PFSK-1 (cell line): ENCODE results near the gene DIP2B.

Experiments
- FOXP2 ChIP-seq: optimal IDR thresholded peaks from 2 replicates; pipeline ENCODE3; 2011; ENCODE audit warnings: borderline replicate concordance, control low read depth, inconsistent platforms; ENCODE audit not compliant: insufficient read depth; ENCODE audit errors: extremely low read length, extremely low read depth
- POLR2AphosphoS5 ChIP-seq: IDR thresholded peaks from 2 replicates; pipeline ENCODE4 v1.6.1; 2012; ENCODE audit warnings: low read depth, mild to moderate bottlenecking, control low read depth, low read length, moderate library complexity
- REST ChIP-seq, 2 experiments: IDR thresholded peaks; 2 replicates each; pipeline versions ENCODE4 v1.6.1 to v1.8.0; 2011 to 2012; ENCODE audit warnings: low read depth in 2 of 2, low read length in 2 of 2, control low read depth in 1 of 2, inconsistent platforms in 1 of 2, mild to moderate bottlenecking in 1 of 2, moderate library complexity in 1 of 2; ENCODE audit not compliant: insufficient read depth in 1 of 2
- SIN3A ChIP-seq: IDR thresholded peaks from 2 replicates; pipeline ENCODE4 v1.6.1; 2012; ENCODE audit warnings: mild to moderate bottlenecking, low read length, moderate library complexity, borderline replicate concordance; ENCODE audit not compliant: insufficient read depth
- TAF1 ChIP-seq: IDR thresholded peaks from 2 replicates; pipeline ENCODE4 v1.6.1; 2012; ENCODE audit warnings: low read length, control low read depth, borderline replicate concordance; ENCODE audit not compliant: insufficient read depth

The DIP2B gene

GRCh38 chr12:50477241-50477832 lies 27.4 kb upstream of the DIP2B start:
- TF ChIP-seq REST (IDR thresholded peaks at IDR 0.05; ENCODE audit: insufficient read depth in 1 of 2, low read depth in 2 of 2, low read length in 2 of 2) (no peak), TAF1 (no peak), POLR2AphosphoS5 (no peak), SIN3A (no peak), FOXP2 (no peak)

GRCh38 chr12:50482571-50482970 lies 22.2 kb upstream of the DIP2B start:
- TF ChIP-seq SIN3A, result no peak
- TF ChIP-seq REST (IDR thresholded peaks at IDR 0.05; ENCODE audit: insufficient read depth in 1 of 2, low read depth in 2 of 2, low read length in 2 of 2), result no peak
- no peak for TF ChIP-seq POLR2AphosphoS5
- no peak for TF ChIP-seq TAF1
- no peak for TF ChIP-seq FOXP2

DNA sequence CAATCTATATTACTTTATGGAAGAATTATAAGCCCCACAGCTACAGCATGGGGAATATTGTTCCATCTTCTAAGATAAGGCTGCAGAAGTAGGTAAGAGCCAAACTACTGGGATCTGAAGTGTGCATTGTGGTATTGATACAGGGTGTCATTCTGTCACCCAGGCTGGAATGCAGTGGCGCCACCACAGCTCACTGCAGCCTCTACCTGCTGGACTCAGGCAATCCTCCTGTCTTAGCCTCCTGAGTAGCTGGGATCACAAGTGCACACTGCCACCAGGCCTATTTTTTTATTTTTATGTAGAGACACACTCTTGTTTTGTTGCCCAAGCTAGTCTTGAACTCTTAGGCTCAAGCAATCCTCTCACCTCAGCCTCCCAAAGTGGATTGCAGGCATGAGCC lies 21.3 kb upstream of the DIP2B start:
- TF ChIP-seq FOXP2 (no peak), POLR2AphosphoS5 (peak; percentile 36; the same call in 1 of the 2 replicates)

DNA sequence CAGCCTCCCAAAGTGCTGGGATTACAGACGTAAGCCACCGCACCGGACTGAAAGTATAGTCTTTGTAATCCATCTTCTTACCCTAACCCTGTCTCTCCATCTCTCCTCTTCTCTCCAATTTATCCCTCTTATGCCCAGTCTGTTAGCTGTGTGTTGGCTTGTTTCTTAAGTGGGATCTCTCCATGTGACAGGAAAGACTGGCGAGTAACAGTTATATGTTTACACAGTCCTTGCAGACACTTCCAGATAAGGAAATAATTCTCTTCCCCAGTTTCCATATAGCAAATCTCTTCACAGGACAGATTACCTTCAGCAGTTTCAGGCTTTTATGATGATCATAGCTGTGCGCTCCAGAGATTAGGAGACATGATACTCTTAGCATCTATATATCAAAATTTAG lies 16.0 kb upstream of the DIP2B start:
- TF ChIP-seq FOXP2, result no peak
- no peak for TF ChIP-seq SIN3A
- TF ChIP-seq POLR2AphosphoS5, result no peak
- no peak for TF ChIP-seq TAF1
- no peak for TF ChIP-seq REST (IDR thresholded peaks at IDR 0.05; ENCODE audit: insufficient read depth in 1 of 2, low read depth in 2 of 2, low read length in 2 of 2)

DNA sequence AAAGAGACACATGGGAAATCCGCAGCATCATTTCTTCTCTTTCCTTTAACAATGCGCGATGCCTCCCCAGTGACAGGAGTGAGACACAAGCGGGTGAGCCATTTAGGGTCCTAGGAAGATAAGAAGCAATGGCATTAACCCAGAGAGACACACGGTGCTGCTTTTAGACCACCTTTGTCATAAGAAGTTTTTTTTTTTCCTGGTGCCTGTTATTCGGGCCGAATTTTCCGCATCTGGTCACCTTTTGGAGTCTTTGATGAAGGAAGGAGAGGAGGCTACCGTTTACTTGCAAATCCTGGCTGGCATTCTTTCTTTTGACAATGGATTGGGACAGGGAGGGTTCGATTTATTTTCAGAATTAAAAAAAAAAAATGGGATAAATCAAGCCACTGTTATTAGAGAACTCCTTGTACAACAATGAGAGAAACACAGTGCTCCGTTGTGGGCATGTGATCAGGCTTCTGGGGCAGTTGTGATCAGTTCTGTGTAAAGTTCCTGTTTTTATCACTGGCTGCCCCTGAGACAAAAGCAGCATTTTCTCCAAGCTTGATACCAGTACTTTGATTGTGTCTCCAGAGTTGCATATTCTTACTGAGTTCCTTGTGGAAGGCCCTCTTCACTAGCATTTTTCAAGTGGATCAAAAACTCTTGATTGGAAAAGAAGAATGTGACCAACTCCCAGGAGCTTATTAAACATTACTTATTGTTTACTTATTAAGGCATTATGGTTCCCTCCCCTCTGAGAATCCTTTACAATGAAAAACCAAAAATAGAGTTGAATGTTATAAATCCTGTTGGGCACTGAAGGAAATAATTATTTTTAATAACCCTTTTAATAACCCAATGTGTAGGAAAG lies 1.1 kb downstream of the DIP2B start:
- no peak for TF ChIP-seq TAF1
- no peak for TF ChIP-seq SIN3A
- TF ChIP-seq FOXP2, result no peak
- no peak for TF ChIP-seq REST (IDR thresholded peaks at IDR 0.05; ENCODE audit: insufficient read depth in 1 of 2, low read depth in 2 of 2, low read length in 2 of 2)
- TF ChIP-seq POLR2AphosphoS5, result no peak
